Panc1 (cell line): ENCODE data around the gene LIPM.

Experiments used
- POLR2AphosphoS5 ChIP-seq: IDR thresholded peaks from 2 replicates; pipeline ENCODE4 v1.6.1; 2012; ENCODE audit warnings: mild to moderate bottlenecking, low read depth, low read length, moderate library complexity
- TF ChIP-seq, protein P1 (sequence below): fragments of 450-650 bp; IDR thresholded peaks from 2 replicates; pipeline ENCODE4 v1.5.1; 2017; ENCODE audit warnings: mild to moderate bottlenecking

GRCh38 chr10:88819290-88819689 lies 16.8 kb downstream of the LIPM start:
- TF ChIP-seq POLR2AphosphoS5: no peak
- TF ChIP-seq, protein P1, sequence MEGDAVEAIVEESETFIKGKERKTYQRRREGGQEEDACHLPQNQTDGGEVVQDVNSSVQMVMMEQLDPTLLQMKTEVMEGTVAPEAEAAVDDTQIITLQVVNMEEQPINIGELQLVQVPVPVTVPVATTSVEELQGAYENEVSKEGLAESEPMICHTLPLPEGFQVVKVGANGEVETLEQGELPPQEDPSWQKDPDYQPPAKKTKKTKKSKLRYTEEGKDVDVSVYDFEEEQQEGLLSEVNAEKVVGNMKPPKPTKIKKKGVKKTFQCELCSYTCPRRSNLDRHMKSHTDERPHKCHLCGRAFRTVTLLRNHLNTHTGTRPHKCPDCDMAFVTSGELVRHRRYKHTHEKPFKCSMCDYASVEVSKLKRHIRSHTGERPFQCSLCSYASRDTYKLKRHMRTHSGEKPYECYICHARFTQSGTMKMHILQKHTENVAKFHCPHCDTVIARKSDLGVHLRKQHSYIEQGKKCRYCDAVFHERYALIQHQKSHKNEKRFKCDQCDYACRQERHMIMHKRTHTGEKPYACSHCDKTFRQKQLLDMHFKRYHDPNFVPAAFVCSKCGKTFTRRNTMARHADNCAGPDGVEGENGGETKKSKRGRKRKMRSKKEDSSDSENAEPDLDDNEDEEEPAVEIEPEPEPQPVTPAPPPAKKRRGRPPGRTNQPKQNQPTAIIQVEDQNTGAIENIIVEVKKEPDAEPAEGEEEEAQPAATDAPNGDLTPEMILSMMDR: no peak
